ENCODE results near the gene ABCC2. TPM values are rescaled to one million over a fixed set of nuclear protein-coding genes. Genes with fewer than 3 reads are reported as not detected.

The ABCC2 gene
- total and polyA plus RNA-seq, 2 of the 4 experiments (the other 2 are of a cell fraction) = 0.21 to 0.36 TPM

- TF ChIP-seq ELK1 (IDR thresholded peaks at IDR 0.05; ENCODE audit: borderline replicate concordance, low read depth, low read length) (no peak), RAD21 (IDR thresholded peaks at IDR 0.05; ENCODE audit: low read length) (peak; percentile 16; the same call in 1 of the 2 replicates), POLR2A (IDR thresholded peaks at IDR 0.05; ENCODE audit: low read depth, low read length) (no peak), FOS (IDR thresholded peaks at IDR 0.05; ENCODE audit: low read depth, low read length) (peak; percentile 51; the same call in 1 of the 2 replicates), NFE2L2 (IDR thresholded peaks at IDR 0.05; ENCODE audit: low read depth, low read length) (peak; percentile 92), RFX5 (IDR thresholded peaks at IDR 0.05; ENCODE audit: low read depth, low read length) (no peak)
Observed at GRCh38 chr10:99784016-99784726, 1.7 kb downstream of the ABCC2 start (continued).

Measured in IMR-90 (cell line).